ENCODE measurements around the gene SMU1. TPM values are rescaled to one million over a fixed set of nuclear protein-coding genes. Genes with fewer than 3 reads are reported as not detected.
A peak's percentile ranks its signal among the peaks of the same experiment; 100 is the strongest.
"Not testable (repeated sequence)": the region's sequence is repeated elsewhere in the genome, so short reads cannot be mapped to it uniquely, and the experiment has no call there.

The SMU1 gene
- total RNA-seq, 8 experiments from 2014 or later, result 17.5 to 30.2 (median 27.1) TPM

GRCh38 chr9:33102551-33103210, 26.2 kb upstream of the SMU1 start:
- Histone ChIP-seq H3K4me3 (no peak overlapping the region), H3K27ac (no peak overlapping the region), H3K4me1 (replicated peaks in 1 of 2) (no peaks in the 10 kb centered on the region)
- in situ Hi-C loops (cut with MboI; ENCODE audit: low pct_unique_long_range_greater_than_20kb in 2 of 9, low sequenced_read_pairs in 9 of 9, unreplicated experiment in 9 of 9), result no loop called here
- whole genome bisulfite sequencing, 10 experiments, result 60 to 100% (median 97%) methylated on average over 1 to 5 of the region's 13 CpGs; no CpG with 5 or more reads in 1 of the 10 experiments
- ATAC-seq (replicated peaks in 6 of 8), result no peak

- ATAC-seq (replicated peaks in 6 of 8), result no peak
- 20 to 90% (median 82%) methylated on average over 1 to 9 of the region's 10 CpGs; no CpG with 5 or more reads in 5 of the 10 experiments for WGBS, 10 experiments
- in situ Hi-C loops (cut with MboI; ENCODE audit: low pct_unique_long_range_greater_than_20kb in 2 of 9, low sequenced_read_pairs in 9 of 9, unreplicated experiment in 9 of 9), result no loop called here
- Histone ChIP-seq H3K4me1 (replicated peaks in 1 of 2) (no peaks in the 10 kb centered on the region), H3K27ac (no peak overlapping the region), H3K4me3 (no peak overlapping the region)
Measured at GRCh38 chr9:33101104-33101951, 24.9 kb upstream of the SMU1 start.

GRCh38 chr9:33099754-33100153, 23.3 kb upstream of the SMU1 start:
- no peak for ATAC-seq (replicated peaks in 6 of 8)
- Histone ChIP-seq H3K4me1 (replicated peaks in 1 of 2) (no peaks in the 10 kb centered on the region), H3K27ac (no peak overlapping the region), H3K4me3 (no peak overlapping the region)
- 60 to 100% (median 100%) methylated on average over 1 of the region's 2 CpGs; no CpG with 5 or more reads in 7 of the 10 experiments for WGBS, 10 experiments
- in situ Hi-C loops (cut with MboI; ENCODE audit: low pct_unique_long_range_greater_than_20kb in 2 of 9, low sequenced_read_pairs in 9 of 9, unreplicated experiment in 9 of 9), result loop anchor here in 3 of 9 experiments (25.0 kb wide), 2 partner anchors 113 to 138 kb away; partner anchors contain the start of gene SPINK4 (in 1 of the 3)

GRCh38 chr9:33097192-33097591, 20.7 kb upstream of the SMU1 start:
- ATAC-seq (replicated peaks in 6 of 8), result no peak
- Histone ChIP-seq H3K4me1 (replicated peaks in 1 of 2) (no peaks in the 10 kb centered on the region), H3K4me3 (no peak overlapping the region), H3K27ac (no peak overlapping the region)
- in situ Hi-C loops (cut with MboI; ENCODE audit: low pct_unique_long_range_greater_than_20kb in 2 of 9, low sequenced_read_pairs in 9 of 9, unreplicated experiment in 9 of 9), result loop anchor here in 3 of 9 experiments (25.0 kb wide), 2 partner anchors 115 to 140 kb away; partner anchors contain the start of gene SPINK4 (in 1 of the 3)
- 19 to 97% (median 76%) methylated on average over 1 to 3 of the region's 3 CpGs; no CpG with 5 or more reads in 1 of the 10 experiments for WGBS, 10 experiments

- Histone ChIP-seq H3K4me1 (replicated peaks in 1 of 2) (no peaks in the 10 kb centered on the region), H3K4me3 (no peak overlapping the region), H3K27ac (no peak overlapping the region)
- ATAC-seq (replicated peaks in 6 of 8), result no peak
- WGBS, 10 experiments, result 45 to 81% (median 62%) methylated on average over 2 to 5 of the region's 5 CpGs
- in situ Hi-C loops (cut with MboI; ENCODE audit: low pct_unique_long_range_greater_than_20kb in 2 of 9, low sequenced_read_pairs in 9 of 9, unreplicated experiment in 9 of 9), result loop anchor here in 3 of 9 experiments (25.0 kb wide), 2 partner anchors 120 to 145 kb away; partner anchors contain the start of gene SPINK4 (in 1 of the 3)
Measured at GRCh38 chr9:33092634-33093033, 16.2 kb upstream of the SMU1 start.

GRCh38 chr9:33085672-33086071, 9.2 kb upstream of the SMU1 start:
- not testable (repeated sequence) for H3K4me1 ChIP-seq (replicated peaks in 1 of 2); H3K4me3 ChIP-seq; ATAC-seq (replicated peaks in 6 of 8); H3K27ac ChIP-seq
- 80 to 100% (median 92%) methylated on average over 1 to 7 of the region's 9 CpGs; no CpG with 5 or more reads in 5 of the 10 experiments for WGBS, 10 experiments
- in situ Hi-C loops (cut with MboI; ENCODE audit: low pct_unique_long_range_greater_than_20kb in 2 of 9, low sequenced_read_pairs in 9 of 9, unreplicated experiment in 9 of 9), result loop anchor here in 5 of 9 experiments (10.0 to 25.0 kb wide), 4 partner anchors 127 to 152 kb away; partner anchors contain the start of gene SPINK4 (in 1 of the 5)

- 53 to 93% (median 62%) methylated on average over 2 to 6 of the region's 8 CpGs; no CpG with 5 or more reads in 1 of the 10 experiments for WGBS, 10 experiments
- H3K4me3 ChIP-seq, result no peak overlapping the region
- no peak overlapping the region for H3K27ac ChIP-seq
- ATAC-seq (replicated peaks in 6 of 8), result peak in 1 of 8 experiments; percentile 18
- in situ Hi-C loops (cut with MboI; ENCODE audit: low pct_unique_long_range_greater_than_20kb in 2 of 9, low sequenced_read_pairs in 9 of 9, unreplicated experiment in 9 of 9), result loop anchor here in 6 of 9 experiments (5.0 to 25.0 kb wide), 5 partner anchors 130 to 155 kb away; partner anchors contain the start of gene SPINK4 (in 1 of the 6)
- peaks cover 0 to 5% of the 10 kb centered on the region in 2 donors for H3K4me1 ChIP-seq (replicated peaks in 1 of 2)
Measured at GRCh38 chr9:33082538-33083326, 6.3 kb upstream of the SMU1 start.

- in situ Hi-C loops (cut with MboI; ENCODE audit: low pct_unique_long_range_greater_than_20kb in 2 of 9, low sequenced_read_pairs in 9 of 9, unreplicated experiment in 9 of 9), result loop anchor here in 6 of 9 experiments (5.0 to 25.0 kb wide), 5 partner anchors 130 to 155 kb away; partner anchors contain the start of gene SPINK4 (in 1 of the 6)
- 65 to 100% (median 79%) methylated on average over 1 to 3 of the region's 5 CpGs; no CpG with 5 or more reads in 4 of the 10 experiments for WGBS, 10 experiments
- ATAC-seq (replicated peaks in 6 of 8), result no peak
- H3K4me3 ChIP-seq, result no peak overlapping the region
- peaks cover 0 to 5% of the 10 kb centered on the region in 2 donors for H3K4me1 ChIP-seq (replicated peaks in 1 of 2)
- H3K27ac ChIP-seq, result no peak overlapping the region
Measured at GRCh38 chr9:33082128-33082527, 5.7 kb upstream of the SMU1 start.

- H3K4me3 ChIP-seq, result peak overlapping the region in 3 of 5 donors; percentile 17 to 26 (median 22)
- WGBS, 10 experiments, result 0 to 23% (median 2%) methylated on average over 1 to 9 of the region's 9 CpGs; no CpG with 5 or more reads in 1 of the 10 experiments
- peaks cover 0 to 5% of the 10 kb centered on the region in 2 donors for H3K4me1 ChIP-seq (replicated peaks in 1 of 2)
- in situ Hi-C loops (cut with MboI; ENCODE audit: low pct_unique_long_range_greater_than_20kb in 2 of 9, low sequenced_read_pairs in 9 of 9, unreplicated experiment in 9 of 9), result loop anchor here in 6 of 9 experiments (5.0 to 25.0 kb wide), 5 partner anchors 131 to 156 kb away; partner anchors contain the start of gene SPINK4 (in 1 of the 6)
- H3K27ac ChIP-seq, result no peak overlapping the region
- peak in 7 of 8 experiments; percentile 20 to 66 (median 49) for ATAC-seq (replicated peaks in 6 of 8)
Measured at GRCh38 chr9:33081128-33081851, 4.8 kb upstream of the SMU1 start.

- Histone ChIP-seq H3K4me3 (no peak overlapping the region), H3K4me1 (replicated peaks in 1 of 2) (peaks cover under 1 to 7% of the 10 kb centered on the region in 2 donors), H3K27ac (no peak overlapping the region)
- no peak for ATAC-seq (replicated peaks in 6 of 8)
- in situ Hi-C loops (cut with MboI; ENCODE audit: low pct_unique_long_range_greater_than_20kb in 2 of 9, low sequenced_read_pairs in 9 of 9, unreplicated experiment in 9 of 9), result loop anchor here in 6 of 9 experiments (5.0 to 25.0 kb wide), 5 partner anchors 132 to 157 kb away; partner anchors contain the start of gene SPINK4 (in 1 of the 6)
- WGBS, 10 experiments, result 33 to 100% (median 78%) methylated on average over 1 to 6 of the region's 6 CpGs
Measured at GRCh38 chr9:33080534-33080933, 4.1 kb upstream of the SMU1 start.

- in situ Hi-C loops (cut with MboI; ENCODE audit: low pct_unique_long_range_greater_than_20kb in 2 of 9, low sequenced_read_pairs in 9 of 9, unreplicated experiment in 9 of 9), result no loop called here
- H3K4me3 ChIP-seq, result no peak overlapping the region
- H3K4me1 ChIP-seq (replicated peaks in 1 of 2), result no peaks in the 10 kb centered on the region
- 90 to 100% (median 100%) methylated on average over 1 of the region's 1 CpG; no CpG with 5 or more reads in 1 of the 10 experiments for WGBS, 10 experiments
- ATAC-seq (replicated peaks in 6 of 8), result no peak
- no peak overlapping the region for H3K27ac ChIP-seq
Measured at GRCh38 chr9:33068991-33069390, 7.5 kb downstream of the SMU1 start.

Measured in motor neuron (in vitro differentiated cells).